SH-SY5Y (cell line): ENCODE results near the gene ANO7.

Source experiments
- GATA2 ChIP-seq: IDR thresholded peaks from 2 replicates; pipeline ENCODE4 v1.6.1; 2011; ENCODE audit warnings: mild to moderate bottlenecking, low read depth, low read length
- GATA3 ChIP-seq: IDR thresholded peaks from 2 replicates; pipeline ENCODE4 v1.6.1; 2011; ENCODE audit warnings: low read depth, mild to moderate bottlenecking, low read length, moderate library complexity

- TF ChIP-seq GATA2 (no peak), GATA3 (no peak)
Measured at GRCh38 chr2:241199897-241200821, 11.7 kb downstream of the ANO7 start.
